Activated naive CD4-positive, alpha-beta T cell treated with anti-CD3 and anti-CD28 coated beads, Interleukin-2, amount 50 U/mL, for 72 hours (primary cell): ENCODE measurements around the gene APRT. TPM values are rescaled to one million over a fixed set of nuclear protein-coding genes. Genes with fewer than 3 reads are reported as not detected.
A peak's percentile ranks its signal among the peaks of the same experiment; 100 is the strongest.

Experiments used
- ATAC-seq, 2 donors: fragments of 150-1000 bp; cut with Tn5 transposase; 2 replicates each; pipeline ENCODE4 v1.10.0; 2021; ENCODE audit warnings: mild to moderate bottlenecking in 2 of 2, moderate library complexity in 2 of 2
- DNase-seq, 2 donors: peaks; one replicate each; pipeline ENCODE4 v3.0.0; 2021 to 2022; ENCODE audit warnings: low spot score in 2 of 2
- H3K27ac Mint-ChIP-seq, 2 donors: one replicate each; pipeline ENCODE4 v1.8.0; 2022; ENCODE audit warnings: mild to moderate bottlenecking in 2 of 2, mixed read lengths in 2 of 2
- H3K36me3 Mint-ChIP-seq, 2 donors: one replicate each; pipeline ENCODE4 v1.8.0; 2022; ENCODE audit warnings: mixed read lengths in 2 of 2
- H3K9me3 Mint-ChIP-seq, 2 donors: one replicate each; pipeline ENCODE4 v1.8.0; 2022; ENCODE audit warnings: mixed read lengths in 2 of 2
- total RNA-seq, 2 donors: library from RNA; stranded (reverse); gene quantifications; one replicate each; pipeline ENCODE4 v1.2.3, GENCODE V29; 2022

The APRT gene
- total RNA-seq, 2 donors from 2014 or later, result 145 to 168 TPM

DNA sequence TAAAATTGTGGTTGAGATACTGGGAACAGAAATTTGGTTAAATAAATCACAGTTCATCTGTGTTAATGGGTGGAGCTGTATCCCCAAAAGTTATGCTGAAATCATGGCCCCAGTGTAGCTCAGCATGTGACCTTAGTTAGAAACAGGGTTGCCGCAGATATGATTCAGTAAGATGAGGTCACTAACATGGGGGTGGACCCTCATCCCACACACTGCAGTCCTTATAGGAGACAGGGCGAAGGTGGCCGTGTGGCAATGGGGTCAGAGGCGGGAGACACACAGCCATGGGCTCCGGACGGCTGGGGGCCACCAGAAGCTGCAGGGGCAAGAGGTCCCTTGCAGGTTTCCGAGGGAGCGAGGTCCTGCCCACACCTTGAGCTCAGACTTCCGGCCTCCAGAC lies 34.4 kb upstream of the APRT start:
- Mint-ChIP-seq H3K9me3 (no peaks in the 10 kb centered on the region), H3K27ac (no peak overlapping the region), H3K36me3 (no peaks in the 10 kb centered on the region)
- DNase-seq, result no peak
- no peak for ATAC-seq

DNA sequence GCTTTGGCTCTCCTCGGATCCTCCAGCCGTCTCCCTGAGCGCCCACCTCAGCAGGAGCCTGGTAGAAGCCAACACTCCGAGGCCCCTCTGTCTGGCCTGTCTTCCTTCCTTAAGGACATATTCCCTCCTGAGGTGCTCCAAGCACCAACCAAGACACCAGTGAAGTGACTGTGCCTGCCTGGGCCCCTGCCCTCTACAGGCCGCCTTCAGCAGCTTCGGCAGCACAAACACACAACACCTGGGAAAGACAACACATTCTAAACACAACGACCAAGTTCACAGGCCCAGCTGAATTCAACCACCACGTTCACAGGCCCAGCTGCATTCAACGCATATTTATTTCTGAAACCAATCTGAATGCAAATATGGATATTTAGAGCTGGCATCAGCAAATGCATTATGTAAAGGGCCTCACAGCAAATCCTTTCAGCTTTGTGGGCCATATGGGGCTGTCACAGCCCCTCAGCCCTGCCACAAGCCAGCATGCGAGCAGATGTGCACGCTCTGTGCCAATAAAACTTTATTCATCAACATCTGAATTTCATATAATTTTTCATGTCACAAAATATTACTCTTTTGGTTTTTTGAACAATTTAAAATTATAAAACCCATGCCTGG lies 32.8 kb upstream of the APRT start:
- ATAC-seq (no peak), DNase-seq (no peak)
- no peaks in the 10 kb centered on the region for H3K9me3 Mint-ChIP-seq
- H3K27ac Mint-ChIP-seq, result no peak overlapping the region
- H3K36me3 Mint-ChIP-seq, result no peaks in the 10 kb centered on the region

DNA sequence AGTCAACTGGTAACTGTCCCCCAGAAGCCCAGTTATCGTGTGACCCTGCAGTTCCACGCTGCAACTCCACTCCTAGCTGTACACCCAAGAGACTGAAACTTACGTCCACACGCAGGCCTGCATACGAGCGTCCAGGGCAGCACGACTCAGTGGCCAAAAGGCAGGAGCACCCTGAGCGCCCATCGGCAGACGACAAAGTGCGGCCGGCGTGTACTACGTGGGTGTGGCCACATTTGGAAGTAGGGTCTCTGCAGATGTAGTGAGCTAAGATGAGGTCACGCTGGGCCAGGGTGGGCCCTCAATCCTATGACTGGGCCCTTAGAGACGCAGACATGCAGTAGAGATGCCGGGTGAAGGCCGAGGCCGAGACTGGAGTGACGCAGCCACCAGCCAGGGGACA lies 31.5 kb upstream of the APRT start:
- no peak for DNase-seq
- Mint-ChIP-seq H3K36me3 (no peaks in the 10 kb centered on the region), H3K9me3 (no peaks in the 10 kb centered on the region), H3K27ac (no peak overlapping the region)
- no peak for ATAC-seq

DNA sequence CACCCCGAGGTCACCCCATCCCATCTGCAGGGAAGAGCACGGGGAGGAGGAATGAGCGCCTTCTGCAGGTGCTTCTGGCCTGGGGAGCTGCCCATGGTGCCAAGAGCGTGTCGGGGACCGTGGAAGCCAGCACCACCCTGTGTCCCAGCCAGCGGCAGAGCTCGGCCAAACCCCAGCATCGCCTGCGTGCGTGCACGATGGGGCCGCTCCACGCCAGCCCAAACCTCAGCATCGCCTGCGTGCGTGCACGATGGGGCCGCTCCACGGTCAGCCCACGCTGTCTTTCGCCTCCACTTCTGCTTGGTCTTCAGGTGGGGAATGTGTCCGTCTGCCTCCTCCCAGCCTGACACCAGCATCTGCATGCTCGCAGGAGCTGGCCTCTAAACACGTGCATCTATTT lies 31.1 kb upstream of the APRT start:
- H3K36me3 Mint-ChIP-seq, result no peaks in the 10 kb centered on the region
- ATAC-seq (no peak), DNase-seq (no peak)

DNA sequence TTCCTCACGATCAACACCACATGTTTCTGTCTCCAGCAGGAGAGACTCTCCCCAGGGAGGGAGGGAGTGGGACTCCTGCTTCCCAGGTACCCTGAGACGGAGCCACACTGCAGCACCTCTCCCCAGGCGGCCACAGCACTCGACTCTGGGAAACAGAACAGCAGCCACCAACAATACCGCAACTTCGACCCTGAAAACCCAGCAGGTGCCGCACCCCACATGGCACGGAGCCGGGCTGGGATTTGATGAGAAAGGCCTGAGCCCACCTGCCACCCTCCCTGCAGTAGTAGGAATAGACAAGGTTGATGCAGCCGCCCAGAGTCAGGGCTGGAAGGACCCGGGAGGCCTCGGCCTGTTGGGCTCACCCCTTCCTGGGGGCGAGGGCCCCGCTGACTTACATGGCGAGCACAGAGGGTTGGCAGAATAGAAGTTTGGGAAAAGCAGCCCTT lies 30.6 kb upstream of the APRT start:
- H3K36me3 Mint-ChIP-seq, result no peaks in the 10 kb centered on the region
- ATAC-seq (no peak), DNase-seq (no peak)
- no peaks in the 10 kb centered on the region for H3K9me3 Mint-ChIP-seq
- H3K27ac Mint-ChIP-seq, result no peak overlapping the region

More for the DNA sequence above, 31.1 kb upstream of the APRT start:
- H3K9me3 Mint-ChIP-seq, result no peaks in the 10 kb centered on the region
- H3K27ac Mint-ChIP-seq, result no peak overlapping the region

DNA sequence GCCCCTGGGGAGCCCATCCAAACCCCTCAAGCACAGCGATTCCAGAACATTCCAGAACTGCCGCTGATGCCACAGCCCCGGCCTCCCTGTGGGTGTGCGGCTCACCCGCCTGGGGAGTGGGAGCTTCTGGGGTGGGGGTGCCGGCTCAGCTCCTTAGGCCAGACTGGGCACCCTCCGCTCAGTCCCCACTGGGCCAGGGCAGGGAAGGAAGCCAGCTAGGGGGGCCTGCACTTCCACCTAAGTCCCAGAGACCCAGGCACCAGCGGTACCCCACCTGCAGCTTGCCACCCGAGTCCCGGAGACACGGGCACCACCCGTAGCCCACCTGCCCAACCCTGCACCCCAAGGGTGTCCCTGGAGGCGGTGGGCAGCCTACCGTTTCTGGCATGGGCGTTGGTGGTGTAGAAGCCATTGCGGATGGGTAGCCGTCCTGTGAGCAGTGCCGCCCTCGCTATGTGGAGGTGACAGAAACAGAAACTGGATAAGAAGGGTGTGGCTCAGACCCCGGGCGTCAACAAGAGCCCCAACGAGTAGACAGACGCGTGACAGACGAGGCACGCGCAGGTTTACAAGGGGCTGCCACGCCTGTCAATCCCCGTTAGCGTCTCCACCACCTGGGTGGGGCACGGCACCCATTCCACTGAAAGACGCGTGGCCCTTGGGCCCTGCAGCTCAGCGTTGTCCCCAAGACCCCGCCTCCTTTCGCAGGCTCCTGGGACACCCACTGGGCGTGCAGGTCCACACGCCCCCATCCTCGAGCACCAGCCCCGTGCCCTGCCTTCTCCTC lies 30.0 kb upstream of the APRT start:
- ATAC-seq, result no peak
- no peaks in the 10 kb centered on the region for H3K36me3 Mint-ChIP-seq
- no peak overlapping the region for H3K27ac Mint-ChIP-seq
- DNase-seq, result no peak
- no peaks in the 10 kb centered on the region for H3K9me3 Mint-ChIP-seq

DNA sequence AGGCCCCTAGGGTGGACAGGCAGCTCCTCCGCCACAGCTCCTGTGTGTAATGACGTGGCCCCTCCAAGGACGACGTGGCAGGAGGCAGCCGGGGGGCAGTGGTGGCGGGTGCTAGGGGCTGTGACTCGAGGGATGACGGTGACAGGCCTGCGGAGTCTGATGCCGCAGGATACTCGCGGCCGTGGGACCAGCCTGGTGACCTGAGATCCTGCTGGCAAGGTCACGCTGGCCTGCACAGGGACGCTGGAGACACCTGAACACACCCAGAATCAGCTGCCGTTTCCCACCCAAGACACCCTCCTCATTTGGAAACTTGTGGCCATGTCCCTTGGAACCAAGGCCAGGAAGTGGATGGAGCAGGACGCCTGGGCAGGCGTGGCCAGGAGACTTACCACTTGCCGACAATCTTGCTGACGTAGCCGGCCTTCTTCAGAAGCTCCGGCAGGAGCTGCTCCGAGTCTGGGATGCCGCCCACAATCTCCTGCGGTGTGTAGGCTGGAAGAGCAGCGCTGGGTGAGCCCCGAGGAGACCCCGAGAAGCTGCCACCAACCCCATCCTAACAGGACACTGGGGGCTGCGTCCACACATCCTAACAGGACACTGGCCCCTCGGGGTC lies 29.0 kb upstream of the APRT start:
- DNase-seq (no peak), ATAC-seq (no peak)
- no peaks in the 10 kb centered on the region for H3K36me3 Mint-ChIP-seq
- no peaks in the 10 kb centered on the region for H3K9me3 Mint-ChIP-seq
- no peak overlapping the region for H3K27ac Mint-ChIP-seq

DNA sequence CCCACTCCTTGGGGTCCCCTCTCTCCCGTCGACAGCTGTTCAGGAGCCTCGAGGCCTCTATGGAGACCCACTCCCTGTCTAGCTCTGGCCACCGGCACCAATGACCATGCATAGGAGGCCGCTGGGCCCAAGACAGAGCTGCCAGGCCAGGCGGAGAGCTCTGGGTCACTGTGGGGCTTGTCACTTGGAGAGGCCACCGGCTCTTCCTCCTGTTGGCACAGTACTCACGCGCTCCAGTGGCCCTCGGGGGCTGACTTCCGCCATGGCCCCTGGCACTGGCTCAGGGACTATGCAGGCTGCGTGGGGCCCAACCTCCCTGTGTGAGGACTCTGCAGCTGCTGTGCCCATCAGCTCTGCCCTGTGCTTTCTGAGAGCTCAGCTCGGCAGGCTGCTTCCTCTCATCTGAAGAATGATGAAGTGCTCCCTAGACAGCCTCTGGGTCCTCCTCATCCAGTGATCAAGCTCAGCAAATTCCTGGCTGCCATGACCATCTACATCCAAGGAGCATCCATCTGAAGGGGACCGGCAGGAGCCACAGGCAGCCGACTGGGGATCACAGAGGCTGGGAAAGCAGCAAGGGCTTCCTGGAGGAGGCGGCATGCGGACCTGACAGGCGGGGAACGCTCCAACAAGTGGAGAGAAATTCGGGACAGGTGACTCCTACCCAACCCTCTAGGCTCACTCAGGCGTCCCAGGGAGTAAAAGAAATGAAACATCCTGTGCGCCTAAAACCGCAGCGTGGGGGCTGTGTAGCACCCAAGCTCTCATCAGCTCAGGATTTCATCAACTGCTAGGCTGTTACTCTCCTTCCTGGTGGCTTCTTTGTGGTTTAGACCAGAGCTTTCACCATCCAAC lies 28.2 kb upstream of the APRT start:
- H3K36me3 Mint-ChIP-seq, result no peaks in the 10 kb centered on the region
- ATAC-seq, result no peak

DNA sequence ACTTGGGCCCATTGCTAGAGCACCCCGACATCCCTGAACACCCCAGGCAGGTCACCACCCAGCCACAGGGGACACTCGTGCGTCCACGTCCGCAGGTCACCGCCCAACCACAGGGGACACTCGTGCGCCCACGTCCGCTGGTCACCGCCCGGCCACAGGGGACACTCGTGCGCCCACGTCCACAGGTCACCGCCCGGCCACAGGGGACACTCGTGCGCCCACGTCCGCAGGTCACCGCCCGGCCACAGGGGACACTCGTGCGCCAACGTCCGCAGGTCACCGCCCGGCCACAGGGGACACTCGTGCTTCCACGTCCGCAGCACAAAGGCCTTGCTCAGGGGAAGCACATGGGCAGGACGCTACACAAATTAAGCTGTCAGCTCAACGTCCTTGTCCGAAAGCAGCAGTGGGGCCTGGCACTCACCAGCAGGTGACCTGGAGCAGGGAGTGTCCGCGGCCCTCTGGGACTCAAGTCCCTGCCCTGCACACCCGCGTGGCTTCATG lies 27.4 kb upstream of the APRT start:
- no peaks in the 10 kb centered on the region for H3K36me3 Mint-ChIP-seq
- DNase-seq (no peak), ATAC-seq (no peak)
- H3K9me3 Mint-ChIP-seq, result no peaks in the 10 kb centered on the region
- H3K27ac Mint-ChIP-seq, result no peak overlapping the region

More for the DNA sequence above, 28.2 kb upstream of the APRT start:
- H3K27ac Mint-ChIP-seq, result no peak overlapping the region
- no peak for DNase-seq
- no peaks in the 10 kb centered on the region for H3K9me3 Mint-ChIP-seq

DNA sequence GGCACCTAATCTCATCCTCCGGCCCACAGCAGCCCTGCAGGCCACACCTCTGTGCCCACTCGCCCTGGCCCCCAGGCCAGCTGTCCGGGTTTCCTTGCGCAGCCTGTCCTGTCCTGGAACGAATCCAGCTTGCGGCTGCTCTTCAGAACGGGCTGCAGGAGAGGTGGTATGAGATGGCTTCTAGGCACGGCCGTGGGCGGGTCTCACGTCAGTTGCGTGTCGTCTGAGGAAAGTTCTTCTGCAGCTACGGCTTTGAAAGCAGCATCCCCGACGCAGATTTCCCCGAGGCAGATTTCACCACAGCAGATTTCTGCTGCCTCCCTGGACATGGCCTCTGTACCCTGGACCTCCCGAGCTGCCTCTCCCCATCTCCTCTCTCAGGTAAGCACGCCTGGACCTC lies 26.8 kb upstream of the APRT start:
- no peak overlapping the region for H3K27ac Mint-ChIP-seq
- no peaks in the 10 kb centered on the region for H3K9me3 Mint-ChIP-seq
- DNase-seq, result no peak
- H3K36me3 Mint-ChIP-seq, result no peaks in the 10 kb centered on the region
- no peak for ATAC-seq

DNA sequence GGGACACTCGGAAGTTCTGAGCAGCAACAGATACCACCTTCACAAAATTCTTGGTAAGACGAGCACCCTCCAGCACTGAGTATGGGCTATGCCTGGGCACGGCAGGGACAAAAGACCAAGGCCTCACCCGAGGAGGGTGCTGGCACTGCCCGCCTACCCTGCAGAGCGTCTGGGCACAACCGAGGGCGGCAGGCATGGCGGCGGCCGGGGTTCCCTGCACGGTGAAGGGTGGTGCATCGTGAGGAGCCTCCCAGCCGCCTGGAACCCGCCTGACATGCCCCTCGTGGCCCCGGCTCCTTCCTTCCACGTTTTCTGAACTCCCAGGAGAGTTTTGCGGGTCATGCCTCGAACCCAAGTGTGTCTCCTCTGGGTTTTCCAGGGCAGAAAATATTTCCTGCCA lies 26.1 kb upstream of the APRT start:
- Mint-ChIP-seq H3K9me3 (no peaks in the 10 kb centered on the region), H3K36me3 (no peaks in the 10 kb centered on the region), H3K27ac (no peak overlapping the region)
- DNase-seq, result no peak
- no peak for ATAC-seq

DNA sequence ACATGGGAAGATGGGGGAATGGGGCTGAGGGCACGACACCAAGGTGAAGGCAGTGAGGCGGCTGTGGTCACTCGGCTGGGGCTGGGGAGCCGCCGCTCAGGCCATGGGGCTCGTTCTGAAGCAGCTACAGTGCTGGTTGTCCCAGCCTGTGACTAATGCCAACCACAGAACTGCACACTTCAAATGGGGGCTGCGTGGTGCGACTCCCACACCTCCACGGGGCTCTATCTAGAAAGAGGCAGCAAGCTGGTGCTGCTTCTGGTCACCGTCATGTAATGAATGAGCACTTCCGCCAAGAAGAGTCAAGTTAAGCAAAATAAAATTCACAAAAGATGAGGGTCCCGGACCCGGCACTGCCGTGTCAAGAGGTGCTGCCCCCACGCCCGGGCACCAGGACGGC lies 25.1 kb upstream of the APRT start:
- no peaks in the 10 kb centered on the region for H3K36me3 Mint-ChIP-seq
- DNase-seq (no peak), ATAC-seq (no peak)
- H3K27ac Mint-ChIP-seq, result peak overlapping the region in 1 of 2 donors; percentile 44
- no peaks in the 10 kb centered on the region for H3K9me3 Mint-ChIP-seq

DNA sequence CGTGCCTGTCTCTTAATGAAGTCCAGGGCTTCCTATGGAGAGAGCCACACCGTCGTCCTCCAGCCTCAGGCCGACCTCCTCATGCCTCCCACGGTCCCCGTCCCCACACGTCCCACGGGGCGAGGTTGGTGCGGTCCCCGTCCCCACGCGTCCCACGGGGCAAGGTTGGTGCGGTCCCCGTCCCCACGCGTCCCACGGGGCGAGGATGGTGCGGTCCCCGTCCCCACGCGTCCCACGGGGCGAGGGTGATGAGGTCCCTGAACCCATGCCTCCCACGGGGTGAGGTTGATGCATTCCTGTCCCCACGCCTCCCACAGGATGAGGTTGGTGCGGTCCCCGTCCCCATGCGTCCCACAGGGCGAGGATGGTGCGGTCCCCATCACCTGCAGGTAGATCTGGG lies 24.1 kb upstream of the APRT start:
- Mint-ChIP-seq H3K27ac (no peak overlapping the region), H3K9me3 (no peaks in the 10 kb centered on the region), H3K36me3 (no peaks in the 10 kb centered on the region)
- ATAC-seq, result no peak
- DNase-seq, result no peak

DNA sequence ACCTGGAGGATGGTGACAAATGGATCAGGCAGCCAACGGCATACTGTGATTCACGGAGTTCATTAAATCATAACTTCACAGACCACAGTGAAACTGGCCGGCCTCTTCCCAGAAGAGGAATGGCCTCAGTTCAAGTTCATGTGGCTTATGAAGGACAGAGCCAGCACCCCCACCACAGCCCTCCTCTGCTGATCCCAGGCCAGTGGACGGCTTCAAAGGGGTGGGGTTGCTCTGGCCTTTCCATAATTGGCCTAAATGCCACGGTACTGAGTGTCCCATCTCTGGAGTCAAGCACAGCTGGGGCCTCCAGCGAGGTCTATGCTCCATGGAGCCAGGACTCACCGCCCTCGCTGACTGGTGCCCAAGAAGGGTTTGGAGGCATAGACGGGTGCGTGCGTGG lies 23.7 kb upstream of the APRT start:
- Mint-ChIP-seq H3K36me3 (no peaks in the 10 kb centered on the region), H3K9me3 (no peaks in the 10 kb centered on the region)
- no peak for ATAC-seq

DNA sequence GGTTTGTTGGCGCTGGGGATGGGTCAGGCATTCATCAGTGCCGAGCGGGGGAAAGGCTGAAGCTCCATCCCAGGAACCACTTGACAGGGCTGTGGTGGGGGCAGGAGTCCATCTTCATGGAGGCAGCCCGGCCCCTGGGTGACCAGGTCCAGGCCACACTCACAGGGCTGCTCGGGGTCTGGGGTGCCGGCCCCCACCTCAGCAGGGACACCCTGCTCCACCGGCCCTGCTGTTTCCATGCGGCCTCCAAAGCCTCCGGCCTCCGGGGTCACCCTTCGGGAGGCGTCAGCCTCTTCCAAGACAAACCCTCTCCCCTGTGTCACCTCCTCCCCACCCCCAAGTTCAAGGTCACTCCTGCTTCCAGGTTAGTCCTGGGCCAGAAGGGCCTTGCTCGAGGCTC lies 22.9 kb upstream of the APRT start:
- no peak for ATAC-seq
- no peak for DNase-seq
- no peaks in the 10 kb centered on the region for H3K9me3 Mint-ChIP-seq
- no peak overlapping the region for H3K27ac Mint-ChIP-seq
- H3K36me3 Mint-ChIP-seq, result no peaks in the 10 kb centered on the region

More for the DNA sequence above, 23.7 kb upstream of the APRT start:
- no peak for DNase-seq
- no peak overlapping the region for H3K27ac Mint-ChIP-seq

DNA sequence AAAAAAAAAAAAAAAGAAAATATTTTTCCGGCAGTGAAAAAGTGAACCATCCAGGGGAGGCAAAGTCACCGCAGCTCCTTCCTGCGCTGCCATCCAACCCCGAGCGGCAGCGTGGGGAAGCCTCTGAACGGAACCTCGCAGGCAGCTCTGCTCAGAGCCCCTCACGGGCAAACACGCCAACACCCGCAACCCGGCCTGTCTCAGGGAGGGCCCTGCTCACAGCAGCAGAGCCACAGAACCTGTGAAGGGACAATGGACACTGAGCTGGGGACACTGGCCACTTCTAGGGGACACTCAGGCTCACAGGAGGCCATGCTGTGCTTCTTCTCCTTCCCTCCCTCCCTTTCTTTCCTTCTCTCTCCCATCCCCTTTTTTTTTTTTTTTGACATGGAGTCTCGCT lies 21.4 kb upstream of the APRT start:
- no peaks in the 10 kb centered on the region for H3K36me3 Mint-ChIP-seq
- ATAC-seq, result no peak
- no peaks in the 10 kb centered on the region for H3K9me3 Mint-ChIP-seq
- DNase-seq, result no peak
- H3K27ac Mint-ChIP-seq, result peak overlapping the region in 1 of 2 donors; percentile 53

DNA sequence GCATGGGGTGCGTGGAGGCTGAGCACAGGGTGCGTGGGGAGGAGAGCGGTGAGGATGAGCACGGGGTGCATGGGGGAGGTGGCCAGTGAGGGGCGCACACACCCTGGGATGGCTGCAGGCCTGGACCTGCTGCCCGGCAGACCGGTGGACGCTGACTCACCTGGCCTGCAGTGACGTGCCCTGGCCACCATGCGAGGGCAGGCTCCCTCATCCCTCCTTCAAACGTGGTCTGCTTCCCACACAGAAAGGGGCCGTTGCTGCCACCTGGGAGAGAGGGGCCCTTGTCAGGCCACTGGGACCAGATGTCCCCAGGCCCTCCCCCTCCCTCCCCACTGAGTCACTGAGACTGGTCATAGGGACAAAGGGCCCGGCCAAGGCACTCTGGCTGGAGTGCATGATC lies 20.1 kb upstream of the APRT start:
- Mint-ChIP-seq H3K36me3 (no peaks in the 10 kb centered on the region), H3K27ac (no peak overlapping the region), H3K9me3 (no peaks in the 10 kb centered on the region)
- ATAC-seq (peak in 1 of 2 donors; percentile 23), DNase-seq (no peak)
